GM12878 (cell line): ENCODE data around the gene UBL4A. TPM values are rescaled to one million over a fixed set of nuclear protein-coding genes. Genes with fewer than 3 reads are reported as not detected.
A peak's percentile ranks its signal among the peaks of the same experiment; 100 is the strongest.

Experiments used
- ATAC-seq: fragments of 200-7000 bp; cut with Tn5 transposase; 3 replicates; pipeline ENCODE4 v1.9.1; 2020; ENCODE audit warnings: mild to moderate bottlenecking, moderate library complexity
- BruUV-seq: library from RNA; stranded (reverse); fragments of 400-500 nt; replicated peaks from 2 replicates; lab custom pipeline; 2021; lab: Mats Ljungman, UMichigan
- CTCF ChIA-PET: fragments of 300-600 bp; sonication (Branson Sonifier 250); formaldehyde crosslinking; extraction: SDS; loops from one replicate; lab custom pipeline; 2021; ENCODE audit warnings: inconsistent platforms; lab: Yijun Ruan, JAX
- POLR2A ChIA-PET: fragments of 350-600 bp; formaldehyde crosslinking; extraction: SDS; loops from one replicate; lab custom pipeline; 2021; ENCODE audit warnings: inconsistent platforms; lab: Charles Lee
- RAD21 ChIA-PET: fragments of 300-600 bp; sonication (Branson Sonifier 250); formaldehyde crosslinking; loops from one replicate; lab custom pipeline; 2023; ENCODE audit warnings: antibody characterized with exemption; ENCODE audit not compliant: unreplicated experiment; lab: Charles Lee
- SMC1A ChIA-PET: fragments of 300-600 bp; sonication (Branson Sonifier 250); formaldehyde crosslinking; loops from one replicate; lab custom pipeline; 2023; ENCODE audit not compliant: unreplicated experiment, uncharacterized antibody; lab: Charles Lee
- DNase-seq: peaks from one replicate; pipeline ENCODE4 v3.0.0-alpha.2; 2011; ENCODE audit warnings: low read depth, low spot score
- FAIRE-seq: peaks from 3 replicates; lab custom pipeline; 2011; peaks lifted over from hg19 to GRCh38; lab: Jason Lieb, UNC
- H2AFZ ChIP-seq: 2 replicates; pipeline ENCODE4 v1.6.0; 2011; ENCODE audit warnings: low read depth, low read length, control low read depth; ENCODE audit not compliant: control insufficient read depth
- H3K27ac ChIP-seq: 2 replicates; pipeline ENCODE4 v1.5.1; 2011; ENCODE audit warnings: control low read depth; ENCODE audit not compliant: control insufficient read depth, insufficient read depth
- H3K27me3 ChIP-seq, 2 experiments: replicated peaks in 1 of 2; 2 replicates each; pipeline versions ENCODE4 v1.6.0 to v1.6.1; 2011; ENCODE audit warnings: low read length in 1 of 2; ENCODE audit not compliant: control insufficient read depth in 2 of 2, insufficient read depth in 2 of 2
- H3K36me3 ChIP-seq, 2 experiments: 2 replicates each; pipeline ENCODE4 v1.5.1; 2011; ENCODE audit warnings: low read length in 1 of 2; ENCODE audit not compliant: control insufficient read depth in 2 of 2, insufficient read depth in 2 of 2
- H3K4me1 ChIP-seq: 2 replicates; pipeline ENCODE4 v1.6.1; 2011; ENCODE audit warnings: mild to moderate bottlenecking, low read length, moderate library complexity, mixed read lengths; ENCODE audit not compliant: control insufficient read depth, insufficient read depth
- H3K4me2 ChIP-seq: 2 replicates; pipeline ENCODE4 v1.6.0; 2011; ENCODE audit warnings: control low read depth; ENCODE audit not compliant: control insufficient read depth, insufficient read depth
- H3K4me3 ChIP-seq: fragments of 200-600 bp; sonication (generic); 2 replicates; pipeline ENCODE4 v1.5.1; 2016
- H3K79me2 ChIP-seq: 2 replicates; pipeline ENCODE4 v1.6.0; 2011; ENCODE audit warnings: low read length; ENCODE audit not compliant: control insufficient read depth, insufficient read depth
- H3K9ac ChIP-seq: 2 replicates; pipeline ENCODE4 v1.8.0; 2011; ENCODE audit warnings: low read length, control low read depth, mixed read lengths; ENCODE audit not compliant: control insufficient read depth, insufficient read depth
- H3K9me3 ChIP-seq: replicated peaks from 3 replicates; pipeline ENCODE4 v1.5.1; 2011; ENCODE audit warnings: mild to moderate bottlenecking, low read length; ENCODE audit not compliant: control insufficient read depth, insufficient read depth
- H4K20me1 ChIP-seq: 2 replicates; pipeline ENCODE4 v1.6.0; 2011; ENCODE audit not compliant: control insufficient read depth, insufficient read depth
- BCLAF1 ChIP-seq: fragments of 450-650 bp; IDR thresholded peaks from 2 replicates; pipeline ENCODE4 v1.6.1; 2017; ENCODE audit warnings: antibody characterized with exemption, mild to moderate bottlenecking, moderate library complexity
- CHD2 ChIP-seq: IDR thresholded peaks from 2 replicates; pipeline ENCODE4 v1.6.1; 2011; ENCODE audit warnings: low read depth, low read length, improper control_type of control experiment, borderline replicate concordance
- GATAD2B ChIP-seq: fragments of 450-650 bp; conservative IDR thresholded peaks from 2 replicates; pipeline ENCODE4 v1.6.1; 2017; ENCODE audit warnings: low read depth, mild to moderate bottlenecking, moderate library complexity
- HDAC2 ChIP-seq: fragments of 200-600 bp; sonication (generic); IDR thresholded peaks from 2 replicates; pipeline ENCODE4 v1.6.1; 2017
- NBN ChIP-seq: fragments of 450-650 bp; IDR thresholded peaks from 2 replicates; pipeline ENCODE4 v1.6.1; 2016
- NKRF ChIP-seq: fragments of 450-650 bp; conservative IDR thresholded peaks from 2 replicates; pipeline ENCODE4 v1.6.1; 2017; ENCODE audit warnings: mild to moderate bottlenecking, moderate library complexity
- POLR2AphosphoS2 ChIP-seq: IDR thresholded peaks from 2 replicates; pipeline ENCODE4 v1.6.1; 2011; ENCODE audit warnings: low read depth, mild to moderate bottlenecking, low read length, improper control_type of control experiment, moderate library complexity
- RAD21 ChIP-seq: IDR thresholded peaks from 2 replicates; pipeline ENCODE4 v1.6.1; 2011; ENCODE audit warnings: mild to moderate bottlenecking, low read depth, low read length, moderate library complexity; ENCODE audit not compliant: insufficient read depth
- RELA ChIP-seq: fragments of 450-650 bp; IDR thresholded peaks from 2 replicates; pipeline ENCODE4 v1.8.0; 2014; ENCODE audit warnings: borderline replicate concordance; ENCODE audit not compliant: partially characterized antibody
- SUPT20H ChIP-seq: IDR thresholded peaks from 2 replicates; pipeline ENCODE4 v1.6.1; 2011; ENCODE audit warnings: low read depth, mild to moderate bottlenecking, low read length, moderate library complexity, borderline replicate concordance; ENCODE audit not compliant: control insufficient read depth
- ZSCAN29 ChIP-seq: fragments of 450-650 bp; IDR thresholded peaks from 2 replicates; pipeline ENCODE4 v1.6.1; 2017; ENCODE audit warnings: mild to moderate bottlenecking, moderate library complexity
- WGBS: methylation state at CpG from one replicate; pipeline ENCODE4 v1.1.6; 2016; ENCODE audit warnings: low lambda C conversion rate; ENCODE audit not compliant: insufficient replicate concordance, insufficient coverage; ENCODE audit errors: missing lambda C conversion rate; 5-methylcytosine and 5-hydroxymethylcytosine counted together
- in situ Hi-C: fragments of 300-500 bp; cut with MboI; formaldehyde crosslinking; loops from 9 replicates; pipeline ENCODE4 v1.14.3; 2018; ENCODE audit warnings: mixed read lengths
- intact Hi-C: fragments of 100-400 bp; cut with micrococcal nuclease; formaldehyde crosslinking; loops from one replicate; pipeline ENCODE4 v1.14.2; 2022; ENCODE audit not compliant: unreplicated experiment
- polyA plus RNA-seq, 11 experiments: library from polyadenylated mRNA; depleted of rRNA in 4 of 11; unstranded in 6 of 11; stranded (reverse) in 5 of 11; fragments of >200 nt; fragmentation: Nextera tagmentation in 4 of 11; fragmentation: Illumina TruSeq in 1 of 11; extraction: Ambion mirVana in 4 of 11; extraction: Trizol in 1 of 11; gene quantifications; 1 replicate in 1 of 11; 2 replicates in 10 of 11; pipeline versions ENCODE4 v1.2.1 to v1.2.3, GENCODE V29; 2011 to 2016; ENCODE audit warnings: inconsistent platforms in 2 of 11, missing spikeins in 2 of 11, low read depth in 1 of 11
- total RNA-seq, 4 experiments: library from RNA; depleted of rRNA in 3 of 4; stranded (reverse); fragments of >200 nt in 3 of 4; fragmentation: Illumina TruSeq in 1 of 4; extraction: Trizol in 1 of 4; gene quantifications; 2 replicates each; pipeline versions ENCODE4 v1.2.1 to v1.2.3, GENCODE V29; 2013 to 2021

Gene UBL4A
- total and polyA plus RNA-seq, 10 of the 15 experiments (the other 5 are each of a cell fraction or from before 2014, with no cell fraction given), result 4.2 to 49.9 (median 34.0) TPM

- TF ChIP-seq HDAC2 (no peak), GATAD2B (no peak), SUPT20H (no peak), CHD2 (no peak)
These were observed 42.8 kb upstream of the UBL4A start (continued) for GRCh38 chrX:154529206-154529612.

GRCh38 chrX:154526901-154527675 is 40.7 kb upstream of the UBL4A start:
- ChIA-PET POLR2A (interaction anchor here (0.5 to 1.8 kb wide), 11 partner anchors 10 to 153 kb away, joined by 3 to 12 read pairs (median 4); partner anchors contain the start of gene SLC10A3), SMC1A (interaction anchor here (0.6 to 1.9 kb wide), 14 partner anchors 10 to 154 kb away, joined by 3 to 10 read pairs (median 4); partner anchors contain the start of genes ATP6AP1, FAM3A, PLXNA3 and RPL10), RAD21 (interaction anchor here (0.9 to 1.5 kb wide), 9 partner anchors 30 to 201 kb away, joined by 3 to 12 read pairs (median 4); partner anchors contain the start of genes FLNA, RPL10, SLC10A3 and UBL4A), CTCF (interaction anchor here (0.7 to 2.8 kb wide), 19 partner anchors 9 to 561 kb away, joined by 3 to 23 read pairs (median 5); partner anchors contain the start of genes FAM3A, FLNA, RPL10 and SLC10A3)
- peak; percentile 36 for DNase-seq
- no peaks in the 10 kb centered on the region for H4K20me1 ChIP-seq
- WGBS, result 26% methylated on average over 13 of the region's 15 CpGs
- in situ Hi-C loops, result loop anchor here (25.0 kb wide), 1 partner anchor 390 kb away; the partner anchor contains the start of gene OPN1LW
- H3K9me3 ChIP-seq, result no peaks in the 10 kb centered on the region
- H3K36me3 ChIP-seq, result no peaks in the 10 kb centered on the region
- H3K27me3 ChIP-seq, result no peaks in the 10 kb centered on the region
- H3K4me1 ChIP-seq, result peaks cover 10% of the 10 kb centered on the region
- H2AFZ ChIP-seq, result peak overlapping the region; percentile 83
- intact Hi-C loops, result loop anchor here (1.0 kb wide), 1 partner anchor 37 kb away; the partner anchor contains the start of gene SLC10A3
- ATAC-seq, result peak; percentile 95
- BruUV-seq, result TSS peak; percentile 36
- FAIRE-seq, result peak; percentile 76
- peak overlapping the region; percentile 83 for H3K27ac ChIP-seq
- peak overlapping the region; percentile 72 for H3K9ac ChIP-seq
- H3K4me2 ChIP-seq, result peak overlapping the region; percentile 71
- H3K79me2 ChIP-seq, result no peaks in the 10 kb centered on the region
- H3K4me3 ChIP-seq, result no peak overlapping the region
- TF ChIP-seq NBN (peak; percentile 44; the same call in 1 of the 2 replicates), GATAD2B (no peak), POLR2AphosphoS2 (no peak), NKRF (no peak), ZSCAN29 (no peak), RAD21 (peak; percentile 27; the same call in 1 of the 2 replicates), RELA (no peak), BCLAF1 (no peak)
